ENCODE measurements around the gene NFIL3.

DNA sequence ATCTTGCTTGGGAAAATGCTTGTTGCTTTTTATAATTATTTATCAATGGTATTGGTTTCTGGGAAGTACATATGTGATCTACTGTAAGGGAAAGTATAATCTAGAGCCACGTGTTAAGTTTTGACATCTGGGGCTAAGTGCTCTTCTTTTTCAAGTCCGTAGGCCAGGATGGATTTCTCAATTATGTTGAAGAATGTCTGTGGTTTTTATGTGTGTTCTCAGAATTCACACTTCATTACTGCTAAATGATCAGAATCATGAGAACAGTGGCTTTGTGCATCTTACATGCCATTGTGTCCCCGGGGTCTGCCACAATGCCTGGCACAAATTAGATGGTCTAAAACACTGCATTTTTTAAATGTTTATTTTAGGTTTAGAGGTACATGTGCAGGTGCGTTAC is 47.4 kb downstream of the NFIL3 start:
- no peak for TF ChIP-seq RAD21 (IDR thresholded peaks at IDR 0.05; ENCODE audit: low read length)
- TF ChIP-seq, protein P1, sequence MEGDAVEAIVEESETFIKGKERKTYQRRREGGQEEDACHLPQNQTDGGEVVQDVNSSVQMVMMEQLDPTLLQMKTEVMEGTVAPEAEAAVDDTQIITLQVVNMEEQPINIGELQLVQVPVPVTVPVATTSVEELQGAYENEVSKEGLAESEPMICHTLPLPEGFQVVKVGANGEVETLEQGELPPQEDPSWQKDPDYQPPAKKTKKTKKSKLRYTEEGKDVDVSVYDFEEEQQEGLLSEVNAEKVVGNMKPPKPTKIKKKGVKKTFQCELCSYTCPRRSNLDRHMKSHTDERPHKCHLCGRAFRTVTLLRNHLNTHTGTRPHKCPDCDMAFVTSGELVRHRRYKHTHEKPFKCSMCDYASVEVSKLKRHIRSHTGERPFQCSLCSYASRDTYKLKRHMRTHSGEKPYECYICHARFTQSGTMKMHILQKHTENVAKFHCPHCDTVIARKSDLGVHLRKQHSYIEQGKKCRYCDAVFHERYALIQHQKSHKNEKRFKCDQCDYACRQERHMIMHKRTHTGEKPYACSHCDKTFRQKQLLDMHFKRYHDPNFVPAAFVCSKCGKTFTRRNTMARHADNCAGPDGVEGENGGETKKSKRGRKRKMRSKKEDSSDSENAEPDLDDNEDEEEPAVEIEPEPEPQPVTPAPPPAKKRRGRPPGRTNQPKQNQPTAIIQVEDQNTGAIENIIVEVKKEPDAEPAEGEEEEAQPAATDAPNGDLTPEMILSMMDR (conservative IDR thresholded peaks at IDR 0.05; ENCODE audit: low read depth, low read length): no peak
- TF ChIP-seq CEBPB (IDR thresholded peaks at IDR 0.05; ENCODE audit: low read depth, low read length): no peak
- no peak for TF ChIP-seq RFX5 (IDR thresholded peaks at IDR 0.05; ENCODE audit: low read depth, low read length)
- TF ChIP-seq BHLHE40 (IDR thresholded peaks at IDR 0.05; ENCODE audit: low read depth, low read length): no peak
- no peak for TF ChIP-seq RCOR1 (IDR thresholded peaks at IDR 0.05; ENCODE audit: insufficient replicate concordance, low read length)
- no peak for TF ChIP-seq POLR2A (IDR thresholded peaks at IDR 0.05; ENCODE audit: low read depth, low read length)
- TF ChIP-seq SMC3 (IDR thresholded peaks at IDR 0.05; ENCODE audit: low read depth, low read length): no peak
- TF ChIP-seq ELK1 (IDR thresholded peaks at IDR 0.05; ENCODE audit: borderline replicate concordance, low read depth, low read length): no peak
- TF ChIP-seq USF2 (IDR thresholded peaks at IDR 0.05; ENCODE audit: low read depth, low read length): no peak
